HepG2 (cell line): ENCODE measurements around the gene FAM174C. TPM values are rescaled to one million over a fixed set of nuclear protein-coding genes. Genes with fewer than 3 reads are reported as not detected.
A peak's percentile ranks its signal among the peaks of the same experiment; 100 is the strongest.

ENCODE experiments used
- CAMTA2 ChIP-seq: sonication (generic); formaldehyde crosslinking; IDR thresholded peaks from 2 replicates; pipeline ENCODE4 v1.4.0; 2020; ENCODE audit warnings: mild to moderate bottlenecking, missing genetic modification reagents, borderline replicate concordance
- CBFB ChIP-seq: sonication (generic); formaldehyde crosslinking; IDR thresholded peaks from 2 replicates; pipeline ENCODE4 v1.4.0; 2020; ENCODE audit warnings: missing genetic modification reagents
- CERS6 ChIP-seq: sonication (generic); formaldehyde crosslinking; IDR thresholded peaks from 2 replicates; pipeline ENCODE4 v1.5.0; 2020; ENCODE audit warnings: missing genetic modification reagents
- HOXA3 ChIP-seq: sonication (generic); formaldehyde crosslinking; IDR thresholded peaks from 2 replicates; pipeline ENCODE4 v1.5.0; 2020; ENCODE audit warnings: missing genetic modification reagents
- KDM2A ChIP-seq: sonication (generic); formaldehyde crosslinking; IDR thresholded peaks from 2 replicates; pipeline ENCODE4 v1.4.0; 2020; ENCODE audit warnings: low read depth, missing genetic modification reagents, borderline replicate concordance
- MEIS1 ChIP-seq: sonication (generic); formaldehyde crosslinking; IDR thresholded peaks from 2 replicates; pipeline ENCODE4 v1.9.0; 2021; ENCODE audit warnings: mild to moderate bottlenecking, missing genetic modification reagents, moderate library complexity, borderline replicate concordance
- MIXL1 ChIP-seq: IDR thresholded peaks from 2 replicates; pipeline ENCODE4 v1.6.1; 2016
- NAIF1 ChIP-seq: sonication (generic); formaldehyde crosslinking; IDR thresholded peaks from 2 replicates; pipeline ENCODE4 v1.5.0; 2020; ENCODE audit warnings: mild to moderate bottlenecking, missing genetic modification reagents, borderline replicate concordance
- PPARG ChIP-seq: conservative IDR thresholded peaks from 2 replicates; pipeline ENCODE4 v1.6.1; 2016; ENCODE audit warnings: missing biosample characterization, missing genetic modification reagents
- SOX13 ChIP-seq, 3 experiments: fragments of 450-650 bp in 1 of 3; sonication (generic) in 1 of 3; formaldehyde crosslinking in 1 of 3; IDR thresholded peaks in 2 of 3; conservative IDR thresholded peaks in 1 of 3; 2 replicates each; pipeline versions ENCODE4 v1.5.0 to v1.6.1; 2016 to 2020; ENCODE audit warnings: antibody characterized with exemption in 1 of 3, mild to moderate bottlenecking in 1 of 3, missing compliant biosample characterization in 1 of 3, missing genetic modification reagents in 1 of 3, moderate library complexity in 1 of 3
- TFDP1 ChIP-seq: IDR thresholded peaks from 2 replicates; pipeline ENCODE4 v1.6.1; 2016; ENCODE audit warnings: missing compliant biosample characterization, missing genetic modification reagents, borderline replicate concordance
- ZHX2 ChIP-seq, 2 experiments: sonication (generic) in 1 of 2; formaldehyde crosslinking in 1 of 2; IDR thresholded peaks; 2 replicates each; pipeline versions ENCODE4 v1.6.1 to v1.9.0; 2014 to 2022; ENCODE audit warnings: antibody characterized with exemption in 1 of 2, borderline replicate concordance in 1 of 2, inconsistent platforms in 1 of 2, low read depth in 1 of 2, missing genetic modification reagents in 1 of 2
- ZMAT3 ChIP-seq: sonication (generic); formaldehyde crosslinking; conservative IDR thresholded peaks from 2 replicates; pipeline ENCODE4 v1.7.0; 2021; ENCODE audit warnings: missing genetic modification reagents
- ZNF333 ChIP-seq: sonication (generic); formaldehyde crosslinking; IDR thresholded peaks from 2 replicates; pipeline ENCODE4 v1.4.0; 2020; ENCODE audit warnings: mild to moderate bottlenecking, missing genetic modification reagents, borderline replicate concordance
- ZNF549 ChIP-seq: sonication (generic); formaldehyde crosslinking; IDR thresholded peaks from 2 replicates; pipeline ENCODE4 v1.5.0; 2020; ENCODE audit warnings: missing genetic modification reagents
- ZNF556 ChIP-seq: sonication (generic); formaldehyde crosslinking; IDR thresholded peaks from 2 replicates; pipeline ENCODE4 v1.4.0; 2020; ENCODE audit warnings: mild to moderate bottlenecking, missing genetic modification reagents, borderline replicate concordance
- ZNF574 ChIP-seq: sonication (generic); formaldehyde crosslinking; IDR thresholded peaks from 2 replicates; pipeline ENCODE4 v1.4.0; 2020; ENCODE audit warnings: missing genetic modification reagents
- polyA plus RNA-seq, 8 experiments: library from polyadenylated mRNA; depleted of rRNA in 3 of 8; stranded (reverse) in 7 of 8; unstranded in 1 of 8; fragments of >200 nt; fragmentation: Illumina TruSeq in 4 of 8; extraction: Trizol in 4 of 8; gene quantifications; 2 replicates each; pipeline versions ENCODE4 v1.2.1 to v1.2.3, GENCODE V29; 2011 to 2016; ENCODE audit warnings: low read depth in 4 of 8, missing spikeins in 1 of 8, mixed read lengths in 1 of 8; ENCODE audit not compliant: insufficient read depth in 1 of 8
- total RNA-seq, 5 experiments: library from RNA; depleted of rRNA; stranded (reverse); fragments of >200 nt; fragmentation: Illumina TruSeq; extraction: Trizol; gene quantifications; 2 replicates each; pipeline ENCODE4 v1.2.3, GENCODE V29; 2016; ENCODE audit warnings: low read depth in 1 of 5

The FAM174C gene
- total and polyA plus RNA-seq, 2 of the 13 experiments (the other 11 are each of a cell fraction or from before 2014, with no cell fraction given) = 19.5 to 31.3 TPM

GRCh38 chr19:1304197-1304924 is 29.0 kb downstream of the FAM174C start (continued):
- TF ChIP-seq ZNF574 (CRISPR knock-in tag) (no peak; the same call in 1 of the 2 replicates), ZHX2 (IDR thresholded peaks at IDR 0.05; ENCODE audit: low read depth) (no peak), ZHX2 (CRISPR knock-in tag; IDR thresholded peaks at IDR 0.05; ENCODE audit: borderline replicate concordance) (no peak), CERS6 (CRISPR knock-in tag) (no peak), PPARG (peak; percentile 85), KDM2A (peak; percentile 39; the same call in 1 of the 2 replicates), HOXA3 (CRISPR knock-in tag) (peak; percentile 65; the same call in 1 of the 2 replicates), ZNF333 (no peak), TFDP1 (CRISPR knock-in tag) (no peak), CBFB (CRISPR knock-in tag) (no peak), NAIF1 (CRISPR knock-in tag) (no peak), SOX13 (IDR thresholded peaks at IDR 0.05) (no peak), SOX13 (CRISPR knock-in tag; conservative IDR thresholded peaks at IDR 0.05 in 1 of 2, IDR thresholded peaks at IDR 0.05 in 1 of 2) (peak in 1 of 2 experiments; percentile 27; a peak in 1 of 4 replicates), ZNF549 (CRISPR knock-in tag) (no peak), MEIS1 (CRISPR knock-in tag) (no peak), MIXL1 (CRISPR knock-in tag) (no peak), ZNF556 (CRISPR knock-in tag) (peak; percentile 47; the same call in 1 of the 2 replicates), CAMTA2 (no peak), ZMAT3 (CRISPR knock-in tag) (no peak)
